ENCODE results near the gene PNRC1. TPM values are rescaled to one million over a fixed set of nuclear protein-coding genes. Genes with fewer than 3 reads are reported as not detected.

The PNRC1 gene
- total and polyA plus RNA-seq, 2 of the 4 experiments (the other 2 are of a cell fraction) = 6.5 to 8.1 TPM

DNA sequence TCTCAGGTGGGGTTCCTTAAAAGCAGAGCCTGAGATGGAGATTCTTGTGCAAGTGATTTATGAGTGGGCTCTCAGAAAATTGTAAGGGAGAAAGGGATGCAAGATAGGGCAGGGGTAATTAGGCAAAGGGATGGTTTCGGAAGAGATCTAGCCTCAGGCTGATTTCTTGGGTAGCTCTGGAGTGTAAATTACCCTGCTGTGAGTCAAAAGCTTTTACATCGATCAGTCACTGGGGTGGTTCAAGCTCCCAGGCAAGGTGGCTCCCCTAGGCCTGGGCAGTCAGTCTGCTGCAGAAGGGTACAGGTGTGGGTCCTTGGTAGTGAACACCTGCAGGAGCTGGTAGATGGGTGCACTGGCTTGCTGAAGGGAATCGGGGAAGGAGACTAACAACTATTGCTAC, 54.2 kb downstream of the PNRC1 start:
- peaks cover 5% of the 10 kb centered on the region for H3K4me1 ChIP-seq (ENCODE audit: control insufficient read depth, insufficient read depth, low read length)
- H3K27ac ChIP-seq (ENCODE audit: insufficient read depth, low read length) = no peak overlapping the region
- no peak overlapping the region for H2AK9ac ChIP-seq (replicated peaks; ENCODE audit: low read depth, low read length, poor library complexity)
- no peak overlapping the region for H2BK15ac ChIP-seq (ENCODE audit: low read depth, low read length)
- intact Hi-C loops (cut with micrococcal nuclease) (no loop called here), dilution Hi-C loops (cut with HindIII; ENCODE audit: low sequenced_read_pairs, unreplicated experiment) (no loop called here), in situ Hi-C loops (cut with MboI; ENCODE audit: low sequenced_read_pairs) (loop anchor here (25.0 kb wide), 1 partner anchor 228 kb away; the partner anchor contains the start of gene UBE2J1)
- H4K91ac ChIP-seq (ENCODE audit: insufficient read depth, low read depth, low read length) = no peak overlapping the region
- H3K23ac ChIP-seq (ENCODE audit: low read depth, low read length) = no peak overlapping the region
- H2AFZ ChIP-seq (replicated peaks; ENCODE audit: low read length, poor library complexity) = no peak overlapping the region
- H3K9ac ChIP-seq (ENCODE audit: low read depth, low read length) = no peak overlapping the region
- BruUV-seq (replicated peaks) = no TSS peak
- H3K27me3 ChIP-seq (ENCODE audit: control insufficient read depth, insufficient read depth, low read length) = no peaks in the 10 kb centered on the region
- H4K20me1 ChIP-seq (ENCODE audit: insufficient read depth, low read length) = no peaks in the 10 kb centered on the region
- no peak overlapping the region for H2BK20ac ChIP-seq (ENCODE audit: low read depth, low read length)
- H3K9me3 ChIP-seq (ENCODE audit: control insufficient read depth, insufficient read depth, low read length) = no peaks in the 10 kb centered on the region
- no peak overlapping the region for H4K5ac ChIP-seq (ENCODE audit: low read depth, low read length)
- TF ChIP-seq, protein P1, sequence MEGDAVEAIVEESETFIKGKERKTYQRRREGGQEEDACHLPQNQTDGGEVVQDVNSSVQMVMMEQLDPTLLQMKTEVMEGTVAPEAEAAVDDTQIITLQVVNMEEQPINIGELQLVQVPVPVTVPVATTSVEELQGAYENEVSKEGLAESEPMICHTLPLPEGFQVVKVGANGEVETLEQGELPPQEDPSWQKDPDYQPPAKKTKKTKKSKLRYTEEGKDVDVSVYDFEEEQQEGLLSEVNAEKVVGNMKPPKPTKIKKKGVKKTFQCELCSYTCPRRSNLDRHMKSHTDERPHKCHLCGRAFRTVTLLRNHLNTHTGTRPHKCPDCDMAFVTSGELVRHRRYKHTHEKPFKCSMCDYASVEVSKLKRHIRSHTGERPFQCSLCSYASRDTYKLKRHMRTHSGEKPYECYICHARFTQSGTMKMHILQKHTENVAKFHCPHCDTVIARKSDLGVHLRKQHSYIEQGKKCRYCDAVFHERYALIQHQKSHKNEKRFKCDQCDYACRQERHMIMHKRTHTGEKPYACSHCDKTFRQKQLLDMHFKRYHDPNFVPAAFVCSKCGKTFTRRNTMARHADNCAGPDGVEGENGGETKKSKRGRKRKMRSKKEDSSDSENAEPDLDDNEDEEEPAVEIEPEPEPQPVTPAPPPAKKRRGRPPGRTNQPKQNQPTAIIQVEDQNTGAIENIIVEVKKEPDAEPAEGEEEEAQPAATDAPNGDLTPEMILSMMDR (conservative IDR thresholded peaks at IDR 0.05; ENCODE audit: low read depth, low read length) = no peak
- TF ChIP-seq SMC3 (IDR thresholded peaks at IDR 0.05; ENCODE audit: low read depth, low read length) = no peak
- TF ChIP-seq RCOR1 (IDR thresholded peaks at IDR 0.05; ENCODE audit: insufficient replicate concordance, low read length) = no peak
- TF ChIP-seq RAD21 (IDR thresholded peaks at IDR 0.05; ENCODE audit: low read length) = no peak
- TF ChIP-seq BHLHE40 (IDR thresholded peaks at IDR 0.05; ENCODE audit: low read depth, low read length) = no peak
- no peak for TF ChIP-seq CHD1 (IDR thresholded peaks at IDR 0.05; ENCODE audit: low read depth, low read length)
- no peak for TF ChIP-seq RFX5 (IDR thresholded peaks at IDR 0.05; ENCODE audit: low read depth, low read length)
- no peak for TF ChIP-seq CEBPB (IDR thresholded peaks at IDR 0.05; ENCODE audit: low read depth, low read length)
- TF ChIP-seq, protein P2, sequence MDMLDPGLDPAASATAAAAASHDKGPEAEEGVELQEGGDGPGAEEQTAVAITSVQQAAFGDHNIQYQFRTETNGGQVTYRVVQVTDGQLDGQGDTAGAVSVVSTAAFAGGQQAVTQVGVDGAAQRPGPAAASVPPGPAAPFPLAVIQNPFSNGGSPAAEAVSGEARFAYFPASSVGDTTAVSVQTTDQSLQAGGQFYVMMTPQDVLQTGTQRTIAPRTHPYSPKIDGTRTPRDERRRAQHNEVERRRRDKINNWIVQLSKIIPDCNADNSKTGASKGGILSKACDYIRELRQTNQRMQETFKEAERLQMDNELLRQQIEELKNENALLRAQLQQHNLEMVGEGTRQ (IDR thresholded peaks at IDR 0.05; ENCODE audit: low read depth, low read length) = no peak
- no peak for TF ChIP-seq ELK1 (IDR thresholded peaks at IDR 0.05; ENCODE audit: borderline replicate concordance, low read depth, low read length)
- no peak for TF ChIP-seq MXI1 (IDR thresholded peaks at IDR 0.05; ENCODE audit: borderline replicate concordance, low read depth, low read length)
- TF ChIP-seq FOS (IDR thresholded peaks at IDR 0.05; ENCODE audit: low read depth, low read length) = no peak
- TF ChIP-seq MAZ (IDR thresholded peaks at IDR 0.05; ENCODE audit: borderline replicate concordance, low read depth, low read length) = no peak
- TF ChIP-seq MAFK (IDR thresholded peaks at IDR 0.05; ENCODE audit: low read depth, low read length) = no peak
- no peak for TF ChIP-seq NFE2L2 (IDR thresholded peaks at IDR 0.05; ENCODE audit: low read depth, low read length)
- no peak for TF ChIP-seq POLR2A (IDR thresholded peaks at IDR 0.05; ENCODE audit: low read depth, low read length)
- H3K18ac ChIP-seq (ENCODE audit: low read depth, low read length) = no peak overlapping the region
- no peak overlapping the region for H3K56ac ChIP-seq (ENCODE audit: extremely low read depth, insufficient read depth, low read length)
- no peak overlapping the region for H3K4me3 ChIP-seq (ENCODE audit: insufficient read depth, low read depth, low read length)
- no peak overlapping the region for H3K4ac ChIP-seq (ENCODE audit: low read depth, low read length)
- ATAC-seq (ENCODE audit: low read depth) (no peak), DNase-seq (no peak)
- CTCF ChIA-PET = no interaction called here
- H3K79me1 ChIP-seq (ENCODE audit: low read depth in 1 of 2, low read length in 2 of 2) = no peaks in the 10 kb centered on the region
- POLR2A ChIA-PET (ENCODE audit: unreplicated experiment) = no interaction called here
- H2BK5ac ChIP-seq (ENCODE audit: low read depth, low read length, poor library complexity, severe bottlenecking) = no peak overlapping the region
- H4K8ac ChIP-seq (ENCODE audit: low read depth in 2 of 2, low read length in 2 of 2) = no peak overlapping the region
- H3K9me1 ChIP-seq (ENCODE audit: insufficient read depth, low read length) = no peaks in the 10 kb centered on the region
- no peak overlapping the region for H3K14ac ChIP-seq (replicated peaks; ENCODE audit: low read depth, low read length)
- no peak overlapping the region for H2BK120ac ChIP-seq (ENCODE audit: low read depth, low read length)
- no peaks in the 10 kb centered on the region for H3K36me3 ChIP-seq (ENCODE audit: control insufficient read depth, insufficient read depth, low read length)
- WGBS, 2 experiments (ENCODE audit: extremely low coverage in 2 of 2, insufficient read length in 1 of 2) = no CpG with 5 or more reads among the region's 3 CpGs
- H3K4me2 ChIP-seq (ENCODE audit: low read depth, low read length) = no peak overlapping the region
- no peak overlapping the region for H2AK5ac ChIP-seq (ENCODE audit: low read depth, low read length)

Measured in IMR-90 (cell line).